Heart left ventricle (tissue), 16 donors: Measurements from ENCODE around the gene MZB1. TPM values are rescaled to one million over a fixed set of nuclear protein-coding genes. Genes with fewer than 3 reads are reported as not detected.
A peak's percentile ranks its signal among the peaks of the same experiment; 100 is the strongest.
"Not testable (repeated sequence)": the region's sequence is repeated elsewhere in the genome, so short reads cannot be mapped to it uniquely, and the experiment has no call there.

Experiments used
- ATAC-seq, 4 donors: fragments of 200-7000 bp; cut with Tn5 transposase; one replicate each; pipeline ENCODE4 v1.9.1; 2020 to 2022; ENCODE audit warnings: moderate library complexity in 4 of 4, mild to moderate bottlenecking in 3 of 4, moderate number of reproducible peaks in 1 of 4
- DNase-seq, 5 donors: peaks; one replicate each; pipeline ENCODE4 v3.0.0-alpha.2; 2020
- H3K27ac ChIP-seq, 12 donors: fragments of 200-600 bp; sonication (generic) in 4 of 12; one replicate each; pipeline versions ENCODE4 v1.5.0 to v1.8.0; 2016 to 2022; ENCODE audit warnings: mild to moderate bottlenecking in 2 of 12
- H3K27me3 ChIP-seq, 9 donors: fragments of 200-600 bp; sonication (generic) in 2 of 9; one replicate each; pipeline versions ENCODE4 v1.5.1 to v1.8.0; 2016 to 2022; ENCODE audit warnings: mild to moderate bottlenecking in 3 of 9
- H3K36me3 ChIP-seq, 9 donors: fragments of 200-600 bp; sonication (generic) in 2 of 9; one replicate each; pipeline versions ENCODE4 v1.5.0 to v1.8.0; 2018 to 2022; ENCODE audit warnings: mild to moderate bottlenecking in 2 of 9
- H3K4me1 ChIP-seq, 12 donors: fragments of 200-600 bp; sonication (generic) in 4 of 12; one replicate each; pipeline versions ENCODE4 v1.5.0 to v1.8.0; 2016 to 2022; ENCODE audit warnings: mild to moderate bottlenecking in 3 of 12
- H3K4me3 ChIP-seq, 12 donors: fragments of 200-600 bp; sonication (generic) in 4 of 12; one replicate each; pipeline versions ENCODE4 v1.5.0 to v1.8.0; 2017 to 2022; ENCODE audit warnings: mild to moderate bottlenecking in 9 of 12, moderate library complexity in 4 of 12
- H3K9me3 ChIP-seq, 12 donors: fragments of 200-600 bp; sonication (generic) in 4 of 12; one replicate each; pipeline versions ENCODE4 v1.5.0 to v1.8.0; 2016 to 2022; ENCODE audit warnings: mild to moderate bottlenecking in 1 of 12
- POLR2A ChIP-seq, 2 donors: fragments of 450-650 bp; IDR thresholded peaks; one replicate each; pipeline ENCODE4 v1.6.1; 2017; ENCODE audit warnings: antibody characterized with exemption in 2 of 2, mild to moderate bottlenecking in 2 of 2, moderate library complexity in 2 of 2
- WGBS, 4 donors: extraction: QIAGEN DNeasy Blood & Tissue Kit in 2 of 4; methylation state at CpG; one replicate each; pipeline versions ENCODE4 v1.1.5 to v1.1.7; 2013 to 2018; 5-methylcytosine and 5-hydroxymethylcytosine counted together
- intact Hi-C, 10 donors: fragments of 100-400 bp; cut with DNase I; formaldehyde crosslinking; loops; one replicate each; pipeline versions ENCODE4 v1.11.1 to v1.14.2; 2022
- polyA plus RNA-seq, 2 donors: library from polyadenylated mRNA; stranded (reverse); fragments of 200-250 nt; gene quantifications; one replicate each; pipeline ENCODE4 v1.2.3, GENCODE V29; 2013
- total RNA-seq, 9 donors: library from RNA; depleted of rRNA in 2 of 9; stranded (reverse); fragments of >200 nt in 2 of 9; fragmentation: NEBNext Ultra II Directional in 3 of 9; extraction: Animal tissue kit (Norgen Biotek cat#: 25700) in 3 of 9; gene quantifications; one replicate each; pipeline versions ENCODE4 v1.1.0 to v1.2.4, GENCODE V29; 2016 to 2023
- TF ChIP-seq, protein P1 (sequence below), 12 donors: fragments of 200-600 bp; sonication (generic) in 4 of 12; IDR thresholded peaks; one replicate each; pipeline versions ENCODE4 v1.5.0 to v1.8.0; 2018 to 2022; ENCODE audit warnings: antibody characterized with exemption in 12 of 12, mild to moderate bottlenecking in 5 of 12
- donor health status: ischemic (EF 13 %, LVEDD 7.1; RV severe dilation, severe dysfunction).
- donor health status: healthy with polysubstance abuse.
- donor health status: DM: no; HTN: yes; CAD: no.
- donor health status: DM: no; HTN: no; CAD: no.
- donor health status: ischemic (EF 25% LVEDD 6.9; RV normal size, moderate dysfunction).
- donor health status: ischemic (EF 25% LVEDD 5.7; RV mildly dilated, moderate dysfunction).
- donor health status: healthy.
- donor health status: DM: yes; HTN: yes; CAD: no.
- donor health status: ischemic (EF 35%, LVEDD 5.7; RV mildly dilated, moderate dysfunction).
- donor health status: nonischemic (EF 11% LVEDD 7.7; RV severe dilation, severe dysfunction).
- donor health status: DM: yes; HTN: yes; CAD: no.
- donor health status: PGD.
- donor health status: ischemic (EF 29% LVEDD 5.4; RV normal size, mild dysfunction).
- donor health status: nonischemic (EF 23%, LVEDD 6.1; RV moderate dilation, normal function).

MZB1 gene
- total and polyA plus RNA-seq, 11 donors, result 0.31 to 5.2 (median 0.81) TPM; not detected in 2

DNA sequence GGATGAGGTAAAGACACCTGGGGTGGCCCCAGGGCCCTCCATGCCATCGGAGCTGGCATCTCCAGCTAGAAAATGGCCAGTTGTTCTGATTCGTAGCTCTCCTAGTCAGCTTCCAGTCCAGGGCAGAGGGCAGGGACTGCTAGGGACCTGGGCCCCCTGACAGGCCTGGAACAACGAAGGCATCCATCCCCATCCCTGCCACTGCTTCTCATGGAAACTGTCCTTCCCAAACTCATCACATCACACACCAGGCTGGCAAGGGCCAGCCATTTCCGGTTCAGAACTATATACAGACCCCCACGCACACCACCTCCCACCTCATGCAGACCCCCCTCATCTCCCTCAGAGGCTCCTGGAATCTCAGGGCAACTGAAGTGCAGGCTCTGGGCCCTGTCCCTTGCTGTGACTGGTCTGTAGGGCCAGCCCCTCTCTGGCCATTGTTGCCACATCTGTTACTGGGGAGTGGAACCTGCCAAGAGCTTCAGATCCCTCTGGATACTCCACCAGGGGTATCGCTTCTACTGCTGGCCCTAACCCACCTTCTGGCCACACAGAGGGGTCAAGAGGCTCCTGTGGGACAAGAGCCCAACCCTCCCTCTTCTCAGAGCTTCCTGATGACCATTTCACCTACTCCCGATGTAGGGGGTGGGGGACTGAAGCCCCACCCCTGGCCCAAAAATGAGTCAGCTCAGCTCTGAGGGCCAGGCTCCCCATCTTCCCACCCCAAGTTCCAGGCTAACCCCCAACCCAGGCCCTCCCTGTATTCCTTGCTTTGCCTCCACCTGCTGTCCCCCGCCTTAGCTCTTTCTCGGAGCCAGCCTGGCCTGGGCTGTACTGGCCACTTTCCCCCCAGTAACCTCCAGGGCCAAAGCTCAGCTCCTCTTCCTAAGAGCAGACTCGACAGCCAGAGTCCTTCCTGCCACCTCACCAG is 1.2 kb upstream of the MZB1 start:
- TF ChIP-seq POLR2A (IDR thresholded peaks at IDR 0.05), result no peak
- TF ChIP-seq, protein P1, sequence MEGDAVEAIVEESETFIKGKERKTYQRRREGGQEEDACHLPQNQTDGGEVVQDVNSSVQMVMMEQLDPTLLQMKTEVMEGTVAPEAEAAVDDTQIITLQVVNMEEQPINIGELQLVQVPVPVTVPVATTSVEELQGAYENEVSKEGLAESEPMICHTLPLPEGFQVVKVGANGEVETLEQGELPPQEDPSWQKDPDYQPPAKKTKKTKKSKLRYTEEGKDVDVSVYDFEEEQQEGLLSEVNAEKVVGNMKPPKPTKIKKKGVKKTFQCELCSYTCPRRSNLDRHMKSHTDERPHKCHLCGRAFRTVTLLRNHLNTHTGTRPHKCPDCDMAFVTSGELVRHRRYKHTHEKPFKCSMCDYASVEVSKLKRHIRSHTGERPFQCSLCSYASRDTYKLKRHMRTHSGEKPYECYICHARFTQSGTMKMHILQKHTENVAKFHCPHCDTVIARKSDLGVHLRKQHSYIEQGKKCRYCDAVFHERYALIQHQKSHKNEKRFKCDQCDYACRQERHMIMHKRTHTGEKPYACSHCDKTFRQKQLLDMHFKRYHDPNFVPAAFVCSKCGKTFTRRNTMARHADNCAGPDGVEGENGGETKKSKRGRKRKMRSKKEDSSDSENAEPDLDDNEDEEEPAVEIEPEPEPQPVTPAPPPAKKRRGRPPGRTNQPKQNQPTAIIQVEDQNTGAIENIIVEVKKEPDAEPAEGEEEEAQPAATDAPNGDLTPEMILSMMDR (IDR thresholded peaks at IDR 0.05), result no peak
- ATAC-seq, result no peak
- peak in 1 of 5 donors; percentile 31 for DNase-seq
- Histone ChIP-seq H3K36me3 (peaks cover 0 to 14% (median 0%) of the 10 kb centered on the region in 9 donors), H3K27me3 (peaks cover 0 to 28% (median 0%) of the 10 kb centered on the region in 9 donors), H3K4me3 (peak overlapping the region in 7 of 12 donors; percentile 65 to 82 (median 72)), H3K4me1 (peaks cover 5 to 76% (median 56%) of the 10 kb centered on the region in 12 donors), H3K27ac (peak overlapping the region in 11 of 12 donors; percentile 21 to 97 (median 57)), H3K9me3 (no peaks in the 10 kb centered on the region)
- WGBS, 4 donors, result 49 to 57% (median 53%) methylated on average over 8 to 10 of the region's 10 CpGs
- intact Hi-C loops, result loop anchor here in 5 of 10 donors (5.0 to 10.0 kb wide), 2 partner anchors 49 to 96 kb away; partner anchors contain the start of genes PAIP2 (in 5 of the 5) and MATR3 (in 1 of the 5)

DNA sequence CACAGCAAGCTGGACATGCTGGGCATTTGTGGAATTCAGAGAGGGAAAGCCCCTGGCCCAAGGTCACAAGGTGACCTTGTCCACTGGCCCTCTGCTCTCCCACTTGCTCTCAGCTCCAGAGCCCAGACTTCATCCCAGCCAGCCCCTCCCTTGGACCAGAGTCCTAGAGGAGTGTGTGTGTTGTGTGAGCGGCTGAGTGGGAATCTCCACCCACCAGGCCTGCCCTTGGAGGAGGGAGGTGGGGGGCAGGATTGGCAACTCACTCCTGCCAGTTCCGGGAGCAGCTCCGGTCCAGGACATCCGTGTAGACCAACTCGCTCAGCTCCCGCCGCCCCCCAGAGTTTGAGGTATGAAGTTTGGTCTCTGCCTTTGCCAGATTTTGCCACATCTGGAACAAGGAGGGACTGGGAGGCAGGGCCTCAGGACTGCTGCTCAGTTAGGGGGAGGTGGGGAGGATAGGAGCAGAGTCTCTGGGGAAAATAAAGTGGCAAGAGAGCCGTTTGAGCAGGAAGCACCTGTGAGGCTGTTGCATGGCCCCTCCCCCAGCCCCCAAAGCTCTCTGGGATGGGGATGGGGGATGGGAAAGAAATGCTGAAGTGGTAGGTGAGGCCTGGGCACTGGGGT is 1.4 kb downstream of the MZB1 start:
- intact Hi-C loops, result loop anchor here in 1 of 10 donors (5.0 kb wide), 1 partner anchor 34 kb away; no protein-coding TSS in a partner anchor
- TF ChIP-seq POLR2A (IDR thresholded peaks at IDR 0.05), result no peak
- TF ChIP-seq, protein P1 (IDR thresholded peaks at IDR 0.05), result no peak
- peak overlapping the region in 1 of 12 donors; percentile 16 for H3K4me3 ChIP-seq
- peak overlapping the region in 4 of 12 donors; percentile 1 to 16 (median 6) for H3K27ac ChIP-seq
- WGBS, 4 donors, result 10 to 33% (median 12%) methylated on average over 7 to 8 of the region's 8 CpGs
- peaks cover 0 to 14% (median 0%) of the 10 kb centered on the region in 9 donors for H3K36me3 ChIP-seq
- DNase-seq (peak in 1 of 5 donors; percentile 60), ATAC-seq (peak in 3 of 4 donors; percentile 14 to 41 (median 17))
- peaks cover 0 to 10% (median 0%) of the 10 kb centered on the region in 9 donors for H3K27me3 ChIP-seq
- H3K9me3 ChIP-seq, result no peaks in the 10 kb centered on the region
- peaks cover 2 to 73% (median 48%) of the 10 kb centered on the region in 12 donors for H3K4me1 ChIP-seq

DNA sequence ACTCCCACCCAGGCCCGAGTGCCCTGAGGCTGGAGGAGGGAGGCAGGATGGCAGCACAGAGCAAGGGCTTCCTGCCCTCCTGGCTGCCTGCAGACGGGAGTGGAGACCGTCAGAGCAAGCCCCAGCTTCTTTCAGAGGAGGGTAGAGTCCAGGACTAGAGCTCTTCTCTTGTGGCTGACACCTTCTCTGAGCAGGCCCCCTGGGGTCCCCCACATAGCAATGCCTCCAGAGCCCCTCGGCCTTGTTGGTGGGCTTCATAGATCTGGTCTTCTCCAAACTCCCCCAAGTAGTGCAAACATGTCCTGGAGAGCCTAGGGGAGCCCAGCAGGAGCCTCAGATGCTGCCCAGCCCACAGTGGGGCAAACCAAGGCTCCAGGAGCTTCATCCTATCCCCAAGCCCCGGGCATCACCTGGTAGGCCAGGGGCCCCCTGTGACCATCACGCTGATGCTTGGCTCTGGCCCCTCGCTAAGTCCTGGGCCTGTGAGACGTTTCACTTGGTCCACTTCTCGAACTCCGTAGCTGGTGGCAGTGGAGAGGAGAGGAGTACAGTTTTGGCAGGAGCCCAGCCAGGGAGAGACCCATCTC is 2.0 kb downstream of the MZB1 start:
- intact Hi-C loops, result loop anchor here in 1 of 10 donors (5.0 kb wide), 1 partner anchor 35 kb away; no protein-coding TSS in a partner anchor
- Histone ChIP-seq H3K4me3 (no peak overlapping the region), H3K36me3 (peaks cover 0 to 11% (median 0%) of the 10 kb centered on the region in 9 donors), H3K4me1 (peaks cover 2 to 66% (median 43%) of the 10 kb centered on the region in 12 donors), H3K27me3 (peaks cover 0 to 4% (median 0%) of the 10 kb centered on the region in 9 donors), H3K9me3 (no peaks in the 10 kb centered on the region), H3K27ac (peak overlapping the region in 2 of 12 donors; percentile 2 to 10)
- no peak for ATAC-seq
- 56 to 83% (median 59%) methylated on average over 4 to 10 of the region's 10 CpGs for WGBS, 4 donors
- TF ChIP-seq POLR2A (IDR thresholded peaks at IDR 0.05), result no peak
- TF ChIP-seq, protein P1 (IDR thresholded peaks at IDR 0.05), result no peak
- DNase-seq, result peak in 1 of 5 donors; percentile 21

DNA sequence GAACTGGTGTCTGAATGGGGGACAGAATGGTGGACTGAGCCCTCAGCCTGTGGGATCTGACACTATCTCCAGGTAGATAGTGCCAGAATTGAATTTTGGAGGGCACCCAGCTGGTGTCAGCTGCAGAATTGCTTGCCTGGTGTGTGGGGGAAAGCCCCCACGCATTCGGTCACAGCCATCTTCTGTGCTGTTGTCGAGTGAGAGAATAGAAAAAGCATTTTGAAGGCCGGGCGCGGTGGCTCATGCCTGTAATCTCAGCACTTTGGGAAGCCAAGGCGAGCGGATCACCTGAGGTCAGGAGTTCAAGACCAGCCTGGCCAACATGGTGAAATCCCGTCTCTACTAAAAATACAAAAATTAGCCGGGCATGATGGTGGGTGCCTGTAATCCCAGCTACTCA is 2.8 kb downstream of the MZB1 start:
- DNase-seq, result peak in 1 of 5 donors; percentile 9
- not testable (repeated sequence) for H3K4me3 ChIP-seq, H3K27me3 ChIP-seq, H3K27ac ChIP-seq, H3K9me3 ChIP-seq, H3K36me3 ChIP-seq, ATAC-seq
- intact Hi-C loops, result loop anchor here in 1 of 10 donors (5.0 kb wide), 1 partner anchor 35 kb away; no protein-coding TSS in a partner anchor
- H3K4me1 ChIP-seq, result peaks cover 2 to 62% (median 36%) of the 10 kb centered on the region in 12 donors
- WGBS, 4 donors, result 91 to 97% (median 96%) methylated on average over 10 of the region's 10 CpGs
